NOMO-1 treated with DMSO at 0.1 percent for 48 hours (cell line): ENCODE measurements around the gene TSEN34.
A peak's percentile ranks its signal among the peaks of the same experiment; 100 is the strongest.
"Not testable (repeated sequence)": the region's sequence is repeated elsewhere in the genome, so short reads cannot be mapped to it uniquely, and the experiment has no call there.

Experiments
- DNase-seq: peaks from one replicate; lab custom pipeline; 2025; ENCODE audit not compliant: unreplicated experiment; lab: John Stamatoyannopoulos, UW

TSEN34 gene

GRCh38 chr19:54231077-54231931 is 40.2 kb downstream of the TSEN34 start:
- DNase-seq, result peak; percentile 69

DNA sequence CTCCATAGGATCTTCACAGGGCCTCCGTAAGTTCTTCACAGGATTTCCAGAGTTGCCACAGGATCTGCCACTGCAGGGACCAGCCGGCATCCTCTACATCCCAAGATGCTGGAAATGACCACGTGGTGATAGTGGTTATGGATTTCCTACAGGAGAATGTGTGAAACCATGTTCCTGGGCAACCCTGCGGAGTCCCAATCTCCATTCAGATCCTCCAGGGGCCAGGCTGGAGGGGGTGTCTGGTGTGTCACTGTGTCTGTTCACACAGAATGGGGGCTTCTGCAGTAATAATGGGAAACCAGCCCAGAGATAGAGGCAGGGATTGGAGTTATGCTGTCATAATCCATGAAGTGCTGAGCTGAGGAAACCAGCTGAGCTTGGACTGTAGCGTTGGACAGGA is 42.8 kb downstream of the TSEN34 start:
- DNase-seq, result no peak

GRCh38 chr19:54239491-54240371 is 48.6 kb downstream of the TSEN34 start:
- not testable (repeated sequence) for DNase-seq

GRCh38 chr19:54240372-54241336 is 49.5 kb downstream of the TSEN34 start:
- DNase-seq, result not testable (repeated sequence)

DNA sequence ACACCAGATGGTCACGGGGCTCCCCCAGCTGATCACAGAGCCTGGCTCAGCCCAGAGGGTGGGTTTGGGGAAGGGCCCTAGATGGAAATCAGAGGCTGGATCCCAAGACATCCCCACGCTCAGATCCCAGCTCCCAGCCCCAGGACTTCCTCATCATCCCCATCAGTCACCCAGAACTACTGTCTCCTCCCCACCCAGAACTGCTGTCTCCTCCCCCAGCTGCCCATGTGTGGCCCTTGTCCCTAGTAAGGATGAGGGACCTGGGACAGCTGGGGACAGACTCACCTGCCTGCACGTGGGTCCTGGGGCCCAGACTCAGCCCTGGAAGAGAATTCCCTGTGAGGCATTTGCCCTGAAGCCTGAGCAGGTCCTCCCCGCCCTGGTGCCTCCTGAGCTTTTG is 51.1 kb downstream of the TSEN34 start:
- not testable (repeated sequence) for DNase-seq

- peak; percentile 41 for DNase-seq
Observed at GRCh38 chr19:54242646-54243045, 51.5 kb downstream of the TSEN34 start, which contains the start of gene LILRA6. Gene LILRA6 (minus strand): TSS chr19:54242790.

DNA sequence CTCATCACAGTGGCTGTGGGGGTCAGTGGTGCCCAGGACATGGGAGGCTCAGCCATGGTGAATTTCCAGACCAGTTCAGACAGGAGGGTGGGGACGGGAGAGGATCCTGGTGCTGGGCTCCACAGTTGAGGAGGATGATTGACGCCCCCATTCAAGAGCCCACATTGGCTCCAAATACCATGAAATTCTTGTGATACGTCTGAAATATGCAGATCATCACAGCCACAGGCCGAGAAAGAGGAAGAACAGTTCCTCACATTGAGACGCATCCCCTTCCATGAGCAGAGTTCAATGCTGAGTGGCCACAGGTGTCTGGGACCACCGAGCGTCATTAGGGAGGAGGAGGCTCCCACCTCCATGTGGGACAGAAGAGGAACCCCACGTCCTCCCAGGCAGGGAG is 52.7 kb downstream of the TSEN34 start:
- not testable (repeated sequence) for DNase-seq
